GM23248 (cell line): ENCODE data around the gene HYDIN.

Experiments
- EZH2 ChIP-seq: fragments of 200-600 bp; sonication (generic); IDR thresholded peaks from 2 replicates; pipeline ENCODE4 v1.6.1; 2018; ENCODE audit warnings: antibody characterized with exemption, mild to moderate bottlenecking; ENCODE audit not compliant: insufficient read depth, poor library complexity, severe bottlenecking
- EZH2phosphoT487 ChIP-seq: fragments of 200-600 bp; sonication (generic); IDR thresholded peaks from 2 replicates; pipeline ENCODE4 v1.6.1; 2018; ENCODE audit warnings: antibody characterized with exemption, moderate library complexity, mild to moderate bottlenecking, low read depth; ENCODE audit not compliant: insufficient read depth

GRCh38 chr16:70788668-70789594 lies 441.6 kb downstream of the HYDIN start:
- TF ChIP-seq EZH2phosphoT487: no peak
- TF ChIP-seq EZH2: no peak
